C4-2B (cell line): ENCODE measurements around the gene EZR.

Experiments
- ZFX ChIP-seq: fragments of 450-650 bp; IDR thresholded peaks from 2 replicates; pipeline ENCODE4 v1.6.1; 2017
- TF ChIP-seq, protein P1 (sequence below): fragments of 450-650 bp; conservative IDR thresholded peaks from 2 replicates; pipeline ENCODE4 v1.5.1; 2017; ENCODE audit warnings: mild to moderate bottlenecking

DNA sequence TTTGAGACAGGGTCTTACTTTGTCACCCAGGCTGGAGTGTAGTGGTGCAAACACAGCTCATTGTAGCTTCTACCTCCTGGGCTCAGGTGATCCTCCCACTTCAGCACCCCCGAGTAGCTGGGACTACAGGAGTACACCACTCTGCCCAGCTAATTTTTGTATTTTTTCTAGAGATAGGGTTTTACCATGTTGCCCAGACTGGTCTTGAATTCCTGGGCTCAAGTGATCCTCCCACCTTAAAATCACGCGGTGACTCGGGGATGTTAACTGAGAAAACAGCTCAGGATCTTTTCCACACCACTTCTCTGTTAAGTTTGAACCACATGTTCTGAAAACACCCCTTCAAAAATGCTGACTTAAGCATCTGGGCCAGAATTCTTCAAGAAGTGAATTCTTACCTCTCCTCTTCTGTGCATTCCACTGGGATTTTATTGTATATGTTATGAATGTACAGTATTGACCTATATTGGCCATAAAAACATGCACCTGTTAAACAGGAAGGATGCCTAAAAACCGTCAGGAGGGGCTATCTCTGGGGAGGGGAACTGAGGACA lies 96.9 kb downstream of the EZR start:
- TF ChIP-seq, protein P1, sequence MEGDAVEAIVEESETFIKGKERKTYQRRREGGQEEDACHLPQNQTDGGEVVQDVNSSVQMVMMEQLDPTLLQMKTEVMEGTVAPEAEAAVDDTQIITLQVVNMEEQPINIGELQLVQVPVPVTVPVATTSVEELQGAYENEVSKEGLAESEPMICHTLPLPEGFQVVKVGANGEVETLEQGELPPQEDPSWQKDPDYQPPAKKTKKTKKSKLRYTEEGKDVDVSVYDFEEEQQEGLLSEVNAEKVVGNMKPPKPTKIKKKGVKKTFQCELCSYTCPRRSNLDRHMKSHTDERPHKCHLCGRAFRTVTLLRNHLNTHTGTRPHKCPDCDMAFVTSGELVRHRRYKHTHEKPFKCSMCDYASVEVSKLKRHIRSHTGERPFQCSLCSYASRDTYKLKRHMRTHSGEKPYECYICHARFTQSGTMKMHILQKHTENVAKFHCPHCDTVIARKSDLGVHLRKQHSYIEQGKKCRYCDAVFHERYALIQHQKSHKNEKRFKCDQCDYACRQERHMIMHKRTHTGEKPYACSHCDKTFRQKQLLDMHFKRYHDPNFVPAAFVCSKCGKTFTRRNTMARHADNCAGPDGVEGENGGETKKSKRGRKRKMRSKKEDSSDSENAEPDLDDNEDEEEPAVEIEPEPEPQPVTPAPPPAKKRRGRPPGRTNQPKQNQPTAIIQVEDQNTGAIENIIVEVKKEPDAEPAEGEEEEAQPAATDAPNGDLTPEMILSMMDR, result no peak
- TF ChIP-seq ZFX, result no peak
